ENCODE results near the gene KIF6. TPM values are rescaled to one million over a fixed set of nuclear protein-coding genes. Genes with fewer than 3 reads are reported as not detected.

The KIF6 gene
- total and polyA plus RNA-seq, 2 of the 8 experiments (the other 6 are each of a cell fraction or from before 2014, with no cell fraction given), result 0.53 to 0.65 TPM

DNA sequence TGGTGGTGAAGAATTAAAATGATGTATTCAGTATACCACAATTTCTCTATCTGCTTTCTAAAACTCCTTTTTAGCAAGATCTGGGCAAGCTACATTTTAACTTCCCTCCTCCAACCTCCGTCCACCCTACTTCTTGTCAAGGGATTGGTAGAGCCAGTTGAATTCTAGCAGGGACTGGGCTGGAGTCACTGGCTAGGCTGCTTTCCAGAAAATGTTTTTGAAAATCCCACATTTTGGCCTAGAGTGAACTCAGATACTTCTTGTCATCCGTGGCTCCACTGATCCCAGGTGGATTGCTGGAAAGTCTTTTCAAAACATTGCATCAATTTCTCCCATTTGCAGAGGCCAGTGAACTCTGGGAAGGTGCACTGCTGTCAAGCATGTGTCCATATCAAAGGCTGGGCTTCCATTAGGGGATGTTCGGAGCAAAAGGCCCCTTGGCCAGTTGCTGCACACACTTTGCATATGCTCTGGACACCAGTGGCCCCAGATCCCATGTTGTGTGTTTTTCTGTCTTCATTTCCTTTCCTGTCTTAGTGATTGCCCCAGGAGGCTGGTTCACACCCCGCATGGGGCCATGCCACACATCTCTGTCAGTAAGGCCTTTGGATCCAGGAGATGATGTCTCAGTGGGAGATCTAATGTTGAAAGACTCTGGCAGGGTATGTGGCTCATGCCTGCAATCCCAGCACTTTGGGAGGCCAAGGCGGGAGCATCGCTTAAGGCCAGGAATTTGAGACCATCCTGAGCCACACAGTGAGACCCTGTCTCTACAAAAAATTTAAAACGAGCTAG lies 391.4 kb downstream of the KIF6 start (continued):
- TF ChIP-seq, protein P1, sequence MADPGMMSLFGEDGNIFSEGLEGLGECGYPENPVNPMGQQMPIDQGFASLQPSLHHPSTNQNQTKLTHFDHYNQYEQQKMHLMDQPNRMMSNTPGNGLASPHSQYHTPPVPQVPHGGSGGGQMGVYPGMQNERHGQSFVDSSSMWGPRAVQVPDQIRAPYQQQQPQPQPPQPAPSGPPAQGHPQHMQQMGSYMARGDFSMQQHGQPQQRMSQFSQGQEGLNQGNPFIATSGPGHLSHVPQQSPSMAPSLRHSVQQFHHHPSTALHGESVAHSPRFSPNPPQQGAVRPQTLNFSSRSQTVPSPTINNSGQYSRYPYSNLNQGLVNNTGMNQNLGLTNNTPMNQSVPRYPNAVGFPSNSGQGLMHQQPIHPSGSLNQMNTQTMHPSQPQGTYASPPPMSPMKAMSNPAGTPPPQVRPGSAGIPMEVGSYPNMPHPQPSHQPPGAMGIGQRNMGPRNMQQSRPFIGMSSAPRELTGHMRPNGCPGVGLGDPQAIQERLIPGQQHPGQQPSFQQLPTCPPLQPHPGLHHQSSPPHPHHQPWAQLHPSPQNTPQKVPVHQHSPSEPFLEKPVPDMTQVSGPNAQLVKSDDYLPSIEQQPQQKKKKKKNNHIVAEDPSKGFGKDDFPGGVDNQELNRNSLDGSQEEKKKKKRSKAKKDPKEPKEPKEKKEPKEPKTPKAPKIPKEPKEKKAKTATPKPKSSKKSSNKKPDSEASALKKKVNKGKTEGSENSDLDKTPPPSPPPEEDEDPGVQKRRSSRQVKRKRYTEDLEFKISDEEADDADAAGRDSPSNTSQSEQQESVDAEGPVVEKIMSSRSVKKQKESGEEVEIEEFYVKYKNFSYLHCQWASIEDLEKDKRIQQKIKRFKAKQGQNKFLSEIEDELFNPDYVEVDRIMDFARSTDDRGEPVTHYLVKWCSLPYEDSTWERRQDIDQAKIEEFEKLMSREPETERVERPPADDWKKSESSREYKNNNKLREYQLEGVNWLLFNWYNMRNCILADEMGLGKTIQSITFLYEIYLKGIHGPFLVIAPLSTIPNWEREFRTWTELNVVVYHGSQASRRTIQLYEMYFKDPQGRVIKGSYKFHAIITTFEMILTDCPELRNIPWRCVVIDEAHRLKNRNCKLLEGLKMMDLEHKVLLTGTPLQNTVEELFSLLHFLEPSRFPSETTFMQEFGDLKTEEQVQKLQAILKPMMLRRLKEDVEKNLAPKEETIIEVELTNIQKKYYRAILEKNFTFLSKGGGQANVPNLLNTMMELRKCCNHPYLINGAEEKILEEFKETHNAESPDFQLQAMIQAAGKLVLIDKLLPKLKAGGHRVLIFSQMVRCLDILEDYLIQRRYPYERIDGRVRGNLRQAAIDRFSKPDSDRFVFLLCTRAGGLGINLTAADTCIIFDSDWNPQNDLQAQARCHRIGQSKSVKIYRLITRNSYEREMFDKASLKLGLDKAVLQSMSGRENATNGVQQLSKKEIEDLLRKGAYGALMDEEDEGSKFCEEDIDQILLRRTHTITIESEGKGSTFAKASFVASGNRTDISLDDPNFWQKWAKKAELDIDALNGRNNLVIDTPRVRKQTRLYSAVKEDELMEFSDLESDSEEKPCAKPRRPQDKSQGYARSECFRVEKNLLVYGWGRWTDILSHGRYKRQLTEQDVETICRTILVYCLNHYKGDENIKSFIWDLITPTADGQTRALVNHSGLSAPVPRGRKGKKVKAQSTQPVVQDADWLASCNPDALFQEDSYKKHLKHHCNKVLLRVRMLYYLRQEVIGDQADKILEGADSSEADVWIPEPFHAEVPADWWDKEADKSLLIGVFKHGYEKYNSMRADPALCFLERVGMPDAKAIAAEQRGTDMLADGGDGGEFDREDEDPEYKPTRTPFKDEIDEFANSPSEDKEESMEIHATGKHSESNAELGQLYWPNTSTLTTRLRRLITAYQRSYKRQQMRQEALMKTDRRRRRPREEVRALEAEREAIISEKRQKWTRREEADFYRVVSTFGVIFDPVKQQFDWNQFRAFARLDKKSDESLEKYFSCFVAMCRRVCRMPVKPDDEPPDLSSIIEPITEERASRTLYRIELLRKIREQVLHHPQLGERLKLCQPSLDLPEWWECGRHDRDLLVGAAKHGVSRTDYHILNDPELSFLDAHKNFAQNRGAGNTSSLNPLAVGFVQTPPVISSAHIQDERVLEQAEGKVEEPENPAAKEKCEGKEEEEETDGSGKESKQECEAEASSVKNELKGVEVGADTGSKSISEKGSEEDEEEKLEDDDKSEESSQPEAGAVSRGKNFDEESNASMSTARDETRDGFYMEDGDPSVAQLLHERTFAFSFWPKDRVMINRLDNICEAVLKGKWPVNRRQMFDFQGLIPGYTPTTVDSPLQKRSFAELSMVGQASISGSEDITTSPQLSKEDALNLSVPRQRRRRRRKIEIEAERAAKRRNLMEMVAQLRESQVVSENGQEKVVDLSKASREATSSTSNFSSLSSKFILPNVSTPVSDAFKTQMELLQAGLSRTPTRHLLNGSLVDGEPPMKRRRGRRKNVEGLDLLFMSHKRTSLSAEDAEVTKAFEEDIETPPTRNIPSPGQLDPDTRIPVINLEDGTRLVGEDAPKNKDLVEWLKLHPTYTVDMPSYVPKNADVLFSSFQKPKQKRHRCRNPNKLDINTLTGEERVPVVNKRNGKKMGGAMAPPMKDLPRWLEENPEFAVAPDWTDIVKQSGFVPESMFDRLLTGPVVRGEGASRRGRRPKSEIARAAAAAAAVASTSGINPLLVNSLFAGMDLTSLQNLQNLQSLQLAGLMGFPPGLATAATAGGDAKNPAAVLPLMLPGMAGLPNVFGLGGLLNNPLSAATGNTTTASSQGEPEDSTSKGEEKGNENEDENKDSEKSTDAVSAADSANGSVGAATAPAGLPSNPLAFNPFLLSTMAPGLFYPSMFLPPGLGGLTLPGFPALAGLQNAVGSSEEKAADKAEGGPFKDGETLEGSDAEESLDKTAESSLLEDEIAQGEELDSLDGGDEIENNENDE (IDR thresholded peaks at IDR 0.05; ENCODE audit: insufficient replicate concordance, low read length), result no peak
- TF ChIP-seq CBX8 (IDR thresholded peaks at IDR 0.05; ENCODE audit: borderline replicate concordance, low read depth, low read length), result no peak
- TF ChIP-seq, protein P2, sequence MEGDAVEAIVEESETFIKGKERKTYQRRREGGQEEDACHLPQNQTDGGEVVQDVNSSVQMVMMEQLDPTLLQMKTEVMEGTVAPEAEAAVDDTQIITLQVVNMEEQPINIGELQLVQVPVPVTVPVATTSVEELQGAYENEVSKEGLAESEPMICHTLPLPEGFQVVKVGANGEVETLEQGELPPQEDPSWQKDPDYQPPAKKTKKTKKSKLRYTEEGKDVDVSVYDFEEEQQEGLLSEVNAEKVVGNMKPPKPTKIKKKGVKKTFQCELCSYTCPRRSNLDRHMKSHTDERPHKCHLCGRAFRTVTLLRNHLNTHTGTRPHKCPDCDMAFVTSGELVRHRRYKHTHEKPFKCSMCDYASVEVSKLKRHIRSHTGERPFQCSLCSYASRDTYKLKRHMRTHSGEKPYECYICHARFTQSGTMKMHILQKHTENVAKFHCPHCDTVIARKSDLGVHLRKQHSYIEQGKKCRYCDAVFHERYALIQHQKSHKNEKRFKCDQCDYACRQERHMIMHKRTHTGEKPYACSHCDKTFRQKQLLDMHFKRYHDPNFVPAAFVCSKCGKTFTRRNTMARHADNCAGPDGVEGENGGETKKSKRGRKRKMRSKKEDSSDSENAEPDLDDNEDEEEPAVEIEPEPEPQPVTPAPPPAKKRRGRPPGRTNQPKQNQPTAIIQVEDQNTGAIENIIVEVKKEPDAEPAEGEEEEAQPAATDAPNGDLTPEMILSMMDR (IDR thresholded peaks at IDR 0.05; ENCODE audit: control extremely low read depth in 1 of 3, insufficient read depth in 1 of 3, low read depth in 1 of 3, low read length in 3 of 3), result no peak

All from H1 (cell line).